ENCODE results near the gene COG8.

Gene COG8

GRCh38 chr16:69326172-69326873, 13.0 kb downstream of the COG8 start:
- peak overlapping the region; percentile 87 for H3K9ac ChIP-seq (ENCODE audit: low read length)
- H3K27ac ChIP-seq (ENCODE audit: low read depth, low read length) = peak overlapping the region; percentile 68
- H4K20me1 ChIP-seq (ENCODE audit: low read depth, low read length) = peaks cover 7% of the 10 kb centered on the region; the same call in 1 of the 2 replicates
- peak overlapping the region; percentile 88 for H3K4me2 ChIP-seq (ENCODE audit: low read depth, low read length, poor library complexity, severe bottlenecking)
- no peaks in the 10 kb centered on the region for H3K9me2 ChIP-seq (replicated peaks; ENCODE audit: insufficient read depth, low read length)
- TF ChIP-seq EZH2phosphoT487 (conservative IDR thresholded peaks at IDR 0.05; ENCODE audit: low read length) (no peak), CTCF (IDR thresholded peaks at IDR 0.05; ENCODE audit: insufficient read depth, low read length, poor library complexity, severe bottlenecking) (no peak)
- H3K36me3 ChIP-seq (ENCODE audit: low read length) = peaks cover 3% of the 10 kb centered on the region; the same call in 1 of the 2 replicates
- H3K9me3 ChIP-seq (ENCODE audit: insufficient read depth, low read length) = no peaks in the 10 kb centered on the region
- peaks cover 9% of the 10 kb centered on the region for H3F3A ChIP-seq (ENCODE audit: insufficient read depth)
- H3K27me3 ChIP-seq (ENCODE audit: low read length) = no peaks in the 10 kb centered on the region
- H2AFZ ChIP-seq (ENCODE audit: low read depth, low read length, severe bottlenecking) = no peak overlapping the region
- H3K4me3 ChIP-seq (ENCODE audit: insufficient read depth, low read length, poor library complexity, severe bottlenecking) = peak overlapping the region; percentile 49
- H3K79me2 ChIP-seq (ENCODE audit: insufficient read depth, low read length) = peaks cover 68% of the 10 kb centered on the region

GRCh38 chr16:69325784-69326171, 13.6 kb downstream of the COG8 start:
- H2AFZ ChIP-seq (ENCODE audit: low read depth, low read length, severe bottlenecking) = no peak overlapping the region
- peaks cover 68% of the 10 kb centered on the region for H3K79me2 ChIP-seq (ENCODE audit: insufficient read depth, low read length)
- H3K36me3 ChIP-seq (ENCODE audit: low read length) = peaks cover 3% of the 10 kb centered on the region; the same call in 1 of the 2 replicates
- peak overlapping the region; percentile 87; the same call in 1 of the 2 replicates for H3K9ac ChIP-seq (ENCODE audit: low read length)
- H3F3A ChIP-seq (ENCODE audit: insufficient read depth) = peaks cover 9% of the 10 kb centered on the region
- no peaks in the 10 kb centered on the region for H3K27me3 ChIP-seq (ENCODE audit: low read length)
- H3K27ac ChIP-seq (ENCODE audit: low read depth, low read length) = peak overlapping the region; percentile 68
- TF ChIP-seq CTCF (IDR thresholded peaks at IDR 0.05; ENCODE audit: insufficient read depth, low read length, poor library complexity, severe bottlenecking) (no peak), EZH2phosphoT487 (conservative IDR thresholded peaks at IDR 0.05; ENCODE audit: low read length) (no peak)
- H3K9me3 ChIP-seq (ENCODE audit: insufficient read depth, low read length) = no peaks in the 10 kb centered on the region
- peaks cover 7% of the 10 kb centered on the region; the same call in 1 of the 2 replicates for H4K20me1 ChIP-seq (ENCODE audit: low read depth, low read length)
- H3K9me2 ChIP-seq (replicated peaks; ENCODE audit: insufficient read depth, low read length) = no peaks in the 10 kb centered on the region
- no peak overlapping the region for H3K4me3 ChIP-seq (ENCODE audit: insufficient read depth, low read length, poor library complexity, severe bottlenecking)
- peak overlapping the region; percentile 88 for H3K4me2 ChIP-seq (ENCODE audit: low read depth, low read length, poor library complexity, severe bottlenecking)

GRCh38 chr16:69324585-69325253, 14.6 kb downstream of the COG8 start:
- Histone ChIP-seq H2AFZ (ENCODE audit: low read depth, low read length, severe bottlenecking) (no peak overlapping the region), H3K4me3 (ENCODE audit: insufficient read depth, low read length, poor library complexity, severe bottlenecking) (no peak overlapping the region), H4K20me1 (ENCODE audit: low read depth, low read length) (peaks cover 7% of the 10 kb centered on the region; the same call in 1 of the 2 replicates), H3K9me2 (replicated peaks; ENCODE audit: insufficient read depth, low read length) (no peaks in the 10 kb centered on the region), H3K4me2 (ENCODE audit: low read depth, low read length, poor library complexity, severe bottlenecking) (no peak overlapping the region), H3K9ac (ENCODE audit: low read length) (no peak overlapping the region), H3K27me3 (ENCODE audit: low read length) (no peaks in the 10 kb centered on the region), H3K9me3 (ENCODE audit: insufficient read depth, low read length) (no peaks in the 10 kb centered on the region), H3K27ac (ENCODE audit: low read depth, low read length) (no peak overlapping the region), H3F3A (ENCODE audit: insufficient read depth) (peaks cover 9% of the 10 kb centered on the region), H3K36me3 (ENCODE audit: low read length) (peaks cover 3% of the 10 kb centered on the region; the same call in 1 of the 2 replicates), H3K79me2 (ENCODE audit: insufficient read depth, low read length) (peaks cover 61% of the 10 kb centered on the region)
- TF ChIP-seq EZH2phosphoT487 (conservative IDR thresholded peaks at IDR 0.05; ENCODE audit: low read length) (no peak), CTCF (IDR thresholded peaks at IDR 0.05; ENCODE audit: insufficient read depth, low read length, poor library complexity, severe bottlenecking) (no peak)

Data from SU-DHL-6 (cell line).